Calu3 (cell line): ENCODE measurements around the gene ISLR. TPM values are rescaled to one million over a fixed set of nuclear protein-coding genes. Genes with fewer than 3 reads are reported as not detected.

Experiments used
- BruUV-seq: library from RNA; stranded (reverse); fragments of 400-500 nt; replicated peaks from 2 replicates; lab custom pipeline; 2021; lab: Mats Ljungman, UMichigan
- CTCF ChIA-PET: fragments of 300-600 bp; sonication (Branson Sonifier 250); formaldehyde crosslinking; loops from one replicate; lab custom pipeline; 2022; ENCODE audit warnings: antibody characterized with exemption; lab: Charles Lee
- DNase-seq: peaks from one replicate; pipeline ENCODE4 v3.0.0; 2022
- H3K27ac Mint-ChIP-seq: one replicate; pipeline ENCODE4 v1.8.0; 2022; ENCODE audit warnings: mixed read lengths; ENCODE audit not compliant: unreplicated experiment
- H3K27me3 Mint-ChIP-seq: one replicate; pipeline ENCODE4 v1.8.0; 2022; ENCODE audit warnings: mixed read lengths; ENCODE audit not compliant: unreplicated experiment
- H3K36me3 Mint-ChIP-seq: one replicate; pipeline ENCODE4 v1.8.0; 2022; ENCODE audit warnings: mild to moderate bottlenecking, moderate library complexity, mixed read lengths; ENCODE audit not compliant: insufficient read depth, unreplicated experiment
- H3K4me1 Mint-ChIP-seq: one replicate; pipeline ENCODE4 v1.8.0; 2022; ENCODE audit warnings: mild to moderate bottlenecking, low read depth, mixed read lengths; ENCODE audit not compliant: unreplicated experiment
- H3K4me3 Mint-ChIP-seq: one replicate; pipeline ENCODE4 v1.8.0; 2022; ENCODE audit warnings: mild to moderate bottlenecking, low read depth, moderate library complexity, mixed read lengths; ENCODE audit not compliant: unreplicated experiment
- H3K9me3 Mint-ChIP-seq: one replicate; pipeline ENCODE4 v1.8.0; 2022; ENCODE audit warnings: low read depth, mixed read lengths; ENCODE audit not compliant: unreplicated experiment
- intact Hi-C: fragments of 100-400 bp; cut with micrococcal nuclease; formaldehyde crosslinking; loops from one replicate; pipeline ENCODE4 v1.10.0; 2022; ENCODE audit not compliant: unreplicated experiment
- total RNA-seq: library from RNA; stranded (reverse); gene quantifications from 2 replicates; pipeline ENCODE4 v1.2.3, GENCODE V29; 2022
- TF ChIP-seq, protein P1 (sequence below): fragments of 200-600 bp; IDR thresholded peaks from one replicate; pipeline ENCODE4 v1.8.0; 2022; ENCODE audit warnings: antibody characterized with exemption; ENCODE audit not compliant: unreplicated experiment

Gene ISLR
- total RNA-seq, 1 experiment from 2014 or later = not detected

GRCh38 chr15:74211656-74212055 lies 38.1 kb downstream of the ISLR start:
- no peak overlapping the region for H3K4me3 Mint-ChIP-seq
- TF ChIP-seq, protein P1, sequence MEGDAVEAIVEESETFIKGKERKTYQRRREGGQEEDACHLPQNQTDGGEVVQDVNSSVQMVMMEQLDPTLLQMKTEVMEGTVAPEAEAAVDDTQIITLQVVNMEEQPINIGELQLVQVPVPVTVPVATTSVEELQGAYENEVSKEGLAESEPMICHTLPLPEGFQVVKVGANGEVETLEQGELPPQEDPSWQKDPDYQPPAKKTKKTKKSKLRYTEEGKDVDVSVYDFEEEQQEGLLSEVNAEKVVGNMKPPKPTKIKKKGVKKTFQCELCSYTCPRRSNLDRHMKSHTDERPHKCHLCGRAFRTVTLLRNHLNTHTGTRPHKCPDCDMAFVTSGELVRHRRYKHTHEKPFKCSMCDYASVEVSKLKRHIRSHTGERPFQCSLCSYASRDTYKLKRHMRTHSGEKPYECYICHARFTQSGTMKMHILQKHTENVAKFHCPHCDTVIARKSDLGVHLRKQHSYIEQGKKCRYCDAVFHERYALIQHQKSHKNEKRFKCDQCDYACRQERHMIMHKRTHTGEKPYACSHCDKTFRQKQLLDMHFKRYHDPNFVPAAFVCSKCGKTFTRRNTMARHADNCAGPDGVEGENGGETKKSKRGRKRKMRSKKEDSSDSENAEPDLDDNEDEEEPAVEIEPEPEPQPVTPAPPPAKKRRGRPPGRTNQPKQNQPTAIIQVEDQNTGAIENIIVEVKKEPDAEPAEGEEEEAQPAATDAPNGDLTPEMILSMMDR = no peak
- CTCF ChIA-PET = no interaction called here
- H3K27me3 Mint-ChIP-seq = peaks cover 38% of the 10 kb centered on the region
- no peaks in the 10 kb centered on the region for H3K36me3 Mint-ChIP-seq
- H3K4me1 Mint-ChIP-seq = peaks cover 34% of the 10 kb centered on the region
- H3K9me3 Mint-ChIP-seq = no peaks in the 10 kb centered on the region
- H3K27ac Mint-ChIP-seq = no peak overlapping the region
- intact Hi-C loops = no loop called here
- no peak for DNase-seq
- BruUV-seq = no TSS peak

DNA sequence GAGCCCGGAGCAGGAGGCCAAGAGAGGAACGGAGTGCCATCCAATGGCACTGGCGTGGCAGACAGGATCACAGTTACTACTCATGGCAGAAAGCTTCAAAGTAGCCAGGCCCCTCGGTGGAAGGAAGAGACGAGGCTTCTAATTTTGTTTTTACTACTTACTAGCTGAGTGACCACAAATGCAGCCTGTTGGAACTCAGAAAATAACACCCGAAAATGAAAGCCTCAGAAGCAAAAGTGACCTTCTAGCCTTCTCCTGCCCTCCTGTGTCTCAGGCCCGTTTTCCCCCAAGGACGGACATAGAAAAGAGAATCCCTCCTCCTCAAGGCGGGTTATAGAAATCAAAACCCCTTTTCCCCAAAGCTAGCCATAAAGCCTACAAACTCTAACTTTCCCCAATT lies 39.0 kb downstream of the ISLR start:
- intact Hi-C loops = no loop called here
- CTCF ChIA-PET = no interaction called here
- H3K27ac Mint-ChIP-seq = no peak overlapping the region

DNA sequence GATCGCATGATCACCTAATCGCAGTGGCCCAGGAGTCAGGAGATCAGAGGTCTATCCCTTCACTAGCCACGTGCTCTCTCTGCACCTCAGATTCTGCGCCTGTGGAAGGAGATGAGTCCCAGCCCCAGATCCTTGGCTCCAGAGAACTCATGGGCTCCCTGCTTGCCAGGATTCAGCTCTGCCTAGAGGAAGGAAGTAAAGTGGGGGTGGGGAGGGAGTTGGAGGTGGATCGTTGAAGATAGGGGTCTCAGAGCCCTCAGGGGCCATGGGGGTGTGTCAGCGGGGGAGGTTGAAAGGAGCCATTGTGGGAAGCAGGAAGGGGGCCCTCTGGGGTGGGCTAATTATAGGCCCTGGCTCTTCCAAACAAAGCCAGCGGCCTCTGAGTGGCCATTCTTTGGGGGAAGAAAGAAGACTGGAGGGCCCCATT lies 40.4 kb downstream of the ISLR start:
- no TSS peak for BruUV-seq
- Mint-ChIP-seq H3K4me1 (peaks cover 41% of the 10 kb centered on the region), H3K4me3 (no peak overlapping the region), H3K27me3 (peaks cover 29% of the 10 kb centered on the region), H3K9me3 (no peaks in the 10 kb centered on the region), H3K27ac (no peak overlapping the region), H3K36me3 (peaks cover 5% of the 10 kb centered on the region)
- TF ChIP-seq, protein P1 = no peak
- no peak for DNase-seq
- CTCF ChIA-PET = interaction anchor here (0.7 kb wide), 1 partner anchor 51 kb away, joined by 4 read pairs; no protein-coding TSS in a partner anchor
- intact Hi-C loops = no loop called here

More for the DNA sequence above, 39.0 kb downstream of the ISLR start:
- H3K27me3 Mint-ChIP-seq = peaks cover 38% of the 10 kb centered on the region
- H3K4me3 Mint-ChIP-seq = no peak overlapping the region
- peaks cover 42% of the 10 kb centered on the region for H3K4me1 Mint-ChIP-seq
- no TSS peak for BruUV-seq
- H3K9me3 Mint-ChIP-seq = no peaks in the 10 kb centered on the region
- no peak for DNase-seq
- H3K36me3 Mint-ChIP-seq = peaks cover 5% of the 10 kb centered on the region
- TF ChIP-seq, protein P1 = no peak

DNA sequence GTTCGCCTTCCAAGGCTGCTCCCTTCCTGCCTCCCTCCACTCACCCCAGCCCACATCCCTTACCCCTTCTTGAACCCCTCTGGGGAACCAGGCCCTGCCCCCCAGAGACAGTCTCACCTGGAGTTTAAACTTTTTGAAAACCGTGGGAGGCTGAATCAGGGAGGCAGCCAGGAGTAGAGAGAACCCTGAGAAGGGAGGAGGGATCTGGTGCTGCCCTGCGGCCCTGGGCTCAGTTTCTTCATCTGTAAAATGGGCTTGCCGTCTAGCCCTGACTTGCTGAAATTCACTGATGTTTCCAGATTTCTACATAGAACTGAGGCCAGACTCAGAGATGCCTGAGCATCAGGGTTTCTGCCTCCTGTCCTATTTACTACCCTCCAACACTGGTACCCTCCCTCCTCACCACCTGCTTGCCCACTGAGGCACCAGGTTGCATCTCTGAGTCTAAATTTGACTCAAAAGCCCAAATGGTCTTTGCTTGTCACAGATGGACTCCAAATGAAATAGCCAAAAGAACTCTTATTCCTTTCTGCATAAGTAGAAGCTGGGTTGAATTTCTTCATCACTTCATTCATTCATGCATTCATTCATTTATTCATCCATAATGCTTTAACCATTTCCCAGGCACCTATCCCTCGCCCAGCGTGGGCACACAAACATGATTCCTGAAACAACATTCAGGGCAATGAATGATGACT lies 41.0 kb downstream of the ISLR start:
- Mint-ChIP-seq H3K9me3 (no peaks in the 10 kb centered on the region), H3K27ac (no peak overlapping the region), H3K4me1 (peaks cover 36% of the 10 kb centered on the region), H3K27me3 (peaks cover 33% of the 10 kb centered on the region), H3K4me3 (no peak overlapping the region), H3K36me3 (peaks cover 5% of the 10 kb centered on the region)
- no peak for DNase-seq
- CTCF ChIA-PET = interaction anchor here (0.9 kb wide), 1 partner anchor 14 kb away, joined by 3 read pairs; no protein-coding TSS in a partner anchor
- BruUV-seq = no TSS peak
- intact Hi-C loops = no loop called here
- TF ChIP-seq, protein P1 = no peak
